ENCODE results near the gene NVL.
"Not testable (repeated sequence)": the region's sequence is repeated elsewhere in the genome, so short reads cannot be mapped to it uniquely, and the experiment has no call there.

Gene NVL

GRCh38 chr1:224333939-224334786 is 4.2 kb upstream of the NVL start:
- no peak for DNase-seq

- peak; percentile 49 for DNase-seq
These were observed 3.4 kb upstream of the NVL start for GRCh38 chr1:224333309-224333926.

DNA sequence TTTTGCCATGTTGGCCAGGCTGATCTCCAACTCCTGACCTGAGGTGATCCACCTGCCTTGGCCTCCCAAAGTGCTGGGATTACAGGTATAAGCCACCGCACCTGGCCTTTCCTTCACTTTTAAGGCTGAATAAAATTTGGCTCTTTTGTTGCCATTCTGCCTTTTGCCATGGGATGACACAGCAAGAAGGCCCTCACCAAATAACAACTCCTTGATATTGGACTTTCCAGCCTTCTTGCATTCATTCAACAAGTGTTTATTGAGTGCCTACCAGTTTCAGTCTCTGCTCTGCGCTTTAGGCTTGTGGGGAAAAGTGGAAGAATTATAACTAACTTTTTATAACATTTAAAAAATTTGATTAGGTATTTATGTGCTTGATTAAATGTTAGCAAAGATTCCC is 1.9 kb upstream of the NVL start:
- no peak for DNase-seq

- DNase-seq, result no peak
These were observed 1.4 kb upstream of the NVL start for GRCh38 chr1:224331326-224331725.

GRCh38 chr1:224329484-224329841 is 509 bp downstream of the NVL start:
- no peak for DNase-seq

GRCh38 chr1:224328644-224329043 is 1.3 kb downstream of the NVL start:
- no peak for DNase-seq

DNA sequence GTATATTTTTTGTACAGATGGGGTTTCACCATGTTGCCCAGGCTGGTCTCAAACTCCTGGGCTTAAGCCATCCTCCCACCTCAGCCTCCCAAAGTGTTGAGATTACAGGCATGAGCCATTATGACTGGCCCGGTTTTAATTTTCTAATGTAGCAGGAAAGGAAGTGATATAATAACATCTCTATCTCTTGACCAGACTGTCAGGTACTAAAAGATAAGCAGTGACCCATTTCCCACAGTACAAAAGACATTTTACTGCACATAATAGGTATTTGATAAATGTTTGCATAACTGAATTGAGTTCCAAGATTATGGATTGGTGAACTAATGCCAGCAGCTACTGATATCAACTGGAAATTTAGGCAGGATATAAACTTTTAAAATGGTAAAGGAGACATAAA is 4.0 kb downstream of the NVL start:
- DNase-seq, result no peak

DNA sequence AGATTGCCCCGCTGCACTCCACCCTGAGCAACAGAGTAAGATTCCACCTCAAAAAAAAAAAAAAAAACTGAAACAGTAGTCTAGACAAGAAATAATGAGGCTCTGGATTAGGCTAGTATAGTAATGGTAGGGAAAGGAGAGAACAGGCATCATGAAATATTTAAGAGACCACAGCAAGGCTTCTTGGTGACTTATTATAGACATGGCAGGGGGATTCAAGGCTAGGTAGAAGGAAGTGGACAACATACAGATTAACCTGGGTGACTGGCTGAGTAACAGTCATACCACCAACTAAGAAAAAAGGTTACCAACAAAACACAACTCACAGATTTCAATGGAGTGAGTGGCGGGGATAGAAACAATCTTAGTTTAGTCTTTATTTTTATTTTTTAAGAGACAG is 8.3 kb downstream of the NVL start:
- DNase-seq, result no peak

- DNase-seq, result peak; percentile 49
These were observed 12.5 kb downstream of the NVL start for GRCh38 chr1:224317383-224318045.

DNA sequence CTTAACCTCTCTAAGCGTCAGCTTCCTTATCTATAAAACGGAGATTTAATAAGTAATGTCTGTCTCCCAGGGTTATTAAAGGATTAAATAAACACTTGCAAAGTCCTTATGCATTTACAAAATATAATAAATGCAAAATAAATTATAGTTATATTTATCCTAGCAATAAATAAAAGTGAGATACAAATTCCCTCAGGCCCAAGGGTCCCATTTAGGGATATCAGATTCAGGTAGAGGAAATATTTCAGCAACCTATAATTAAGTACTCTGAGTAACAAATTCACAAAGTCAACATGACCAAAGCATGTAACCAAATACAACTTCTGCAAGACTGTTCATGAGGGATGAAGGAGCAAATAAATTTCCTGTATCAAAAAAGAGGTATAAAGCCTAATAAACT is 17.9 kb downstream of the NVL start:
- no peak for DNase-seq

DNA sequence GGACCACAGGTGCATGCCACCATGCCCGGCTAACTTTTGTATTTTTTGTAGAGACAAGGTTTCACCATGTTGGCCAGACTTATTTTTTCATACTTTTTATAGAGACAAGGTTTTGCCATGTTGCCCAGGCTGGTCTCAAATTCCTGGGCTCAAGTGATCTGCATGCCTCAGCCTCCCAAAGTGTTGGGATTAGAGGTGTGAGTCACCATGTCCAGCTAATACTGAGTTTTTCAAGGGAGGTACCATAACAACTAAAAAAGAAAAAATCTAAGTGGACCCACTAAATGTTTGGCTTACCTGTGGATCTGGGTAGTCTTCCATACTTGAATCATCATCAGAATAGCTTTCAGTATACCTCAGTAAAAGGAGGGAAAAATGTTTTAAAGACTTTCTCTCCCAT is 18.5 kb downstream of the NVL start:
- DNase-seq, result not testable (repeated sequence)

GRCh38 chr1:224308064-224308463 is 21.9 kb downstream of the NVL start:
- DNase-seq, result no peak

GRCh38 chr1:224304767-224305166 is 25.2 kb downstream of the NVL start:
- DNase-seq, result no peak

- no peak for DNase-seq
These were observed 27.0 kb downstream of the NVL start for GRCh38 chr1:224302947-224303346.

DNA sequence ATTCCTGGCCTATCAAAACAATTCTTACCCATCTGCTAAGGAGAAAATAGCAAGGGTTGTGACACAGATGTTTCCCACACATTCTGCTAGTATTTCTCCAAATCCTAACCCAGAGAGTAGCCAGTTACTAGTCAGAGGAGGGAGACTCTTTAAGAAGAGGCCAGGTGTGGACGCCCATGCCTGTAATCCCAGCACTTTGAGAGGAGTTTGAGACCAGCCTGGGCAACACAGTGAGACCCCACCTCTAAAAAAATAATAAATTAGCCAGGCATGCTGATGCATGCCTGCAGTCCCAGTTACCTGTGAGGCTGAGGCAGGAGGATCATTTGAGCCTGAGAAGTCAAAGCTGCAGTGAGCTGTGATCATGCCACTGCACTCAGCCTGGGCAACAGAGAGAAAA is 28.6 kb downstream of the NVL start:
- DNase-seq, result no peak

DNA sequence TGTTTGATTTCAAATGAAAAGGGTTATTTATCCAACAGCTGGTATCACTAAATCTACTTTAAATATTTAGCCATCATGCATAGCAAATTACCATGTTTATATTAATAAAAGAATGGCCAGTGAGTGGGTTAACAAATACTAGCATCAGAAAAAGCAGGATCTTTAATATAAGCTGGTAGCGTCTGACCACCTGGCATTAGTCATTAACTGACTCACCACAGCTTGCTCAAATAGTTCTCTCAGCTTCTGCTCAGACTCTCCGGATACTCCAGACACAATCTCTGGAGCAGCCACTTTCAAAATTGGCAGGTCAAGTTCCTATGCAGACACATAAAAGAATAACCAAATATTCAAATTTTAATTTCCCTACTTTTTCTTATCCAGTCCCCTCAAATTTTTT is 29.6 kb downstream of the NVL start:
- DNase-seq, result no peak

DNA sequence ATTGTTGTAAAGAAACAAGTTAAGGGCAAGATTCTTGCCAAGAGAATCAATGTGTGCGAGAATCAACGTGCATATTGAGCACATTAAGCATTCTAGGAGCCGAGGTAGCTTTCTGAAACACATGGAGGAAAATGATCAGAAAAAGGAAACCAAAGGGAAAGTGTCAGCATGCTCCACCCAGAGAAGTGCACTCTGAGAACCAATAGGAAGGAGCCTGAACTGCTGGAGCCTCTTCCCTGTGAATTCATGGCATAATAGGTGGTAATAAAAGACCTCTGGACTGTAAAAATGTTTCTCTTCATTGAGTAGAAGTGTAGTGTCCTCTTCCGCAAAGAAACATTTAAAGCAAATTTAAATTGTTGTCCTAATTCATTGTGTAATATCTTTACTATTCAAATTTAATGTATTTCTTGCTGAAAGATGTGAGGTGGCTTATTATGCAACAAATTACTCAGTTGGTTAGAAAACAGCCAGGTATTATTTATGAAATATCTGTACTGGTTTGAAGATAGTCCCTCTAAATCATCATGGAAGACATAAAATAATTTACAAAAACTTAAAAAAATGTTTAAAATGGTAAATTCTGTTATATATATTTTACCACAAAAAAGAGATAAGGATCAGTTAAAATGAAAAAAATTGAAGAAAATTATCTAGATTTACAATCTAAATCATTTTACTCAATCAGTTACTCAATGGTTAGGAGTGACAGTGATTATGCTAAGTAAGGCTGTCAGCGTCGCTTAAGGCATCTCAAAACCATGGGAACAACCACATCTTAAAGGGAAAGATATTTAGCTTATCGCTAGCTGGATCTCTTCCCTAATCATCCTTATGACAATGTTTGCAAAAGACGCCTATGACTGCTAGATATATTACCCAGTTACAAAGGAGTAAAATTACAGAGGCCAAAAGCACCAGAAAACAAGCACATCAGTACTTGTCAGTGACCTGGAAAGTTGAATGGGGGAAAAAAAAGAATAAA is 31.3 kb downstream of the NVL start:
- no peak for DNase-seq

GRCh38 chr1:224294775-224295174 is 35.2 kb downstream of the NVL start:
- DNase-seq, result no peak

DNA sequence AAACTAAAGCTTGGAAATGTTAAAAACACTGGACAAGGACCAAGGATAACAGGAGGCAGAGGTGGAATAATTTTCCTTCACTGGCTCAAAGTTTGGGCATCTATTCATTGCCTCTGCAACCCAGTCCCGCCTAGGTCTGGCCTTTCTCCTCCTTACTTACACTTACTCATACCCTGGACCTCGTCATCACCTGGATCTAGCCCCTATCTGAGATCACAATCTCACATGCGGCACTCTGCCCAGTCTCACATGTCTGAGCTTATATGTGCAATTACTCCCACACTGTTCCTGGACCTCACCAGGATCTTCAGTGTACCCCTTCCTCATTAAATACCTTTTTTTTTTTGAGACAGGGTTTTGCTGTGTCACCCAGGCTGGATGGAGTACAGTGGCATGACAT is 37.6 kb downstream of the NVL start:
- DNase-seq, result no peak

GRCh38 chr1:224289396-224289795 is 40.6 kb downstream of the NVL start:
- DNase-seq, result no peak

DNA sequence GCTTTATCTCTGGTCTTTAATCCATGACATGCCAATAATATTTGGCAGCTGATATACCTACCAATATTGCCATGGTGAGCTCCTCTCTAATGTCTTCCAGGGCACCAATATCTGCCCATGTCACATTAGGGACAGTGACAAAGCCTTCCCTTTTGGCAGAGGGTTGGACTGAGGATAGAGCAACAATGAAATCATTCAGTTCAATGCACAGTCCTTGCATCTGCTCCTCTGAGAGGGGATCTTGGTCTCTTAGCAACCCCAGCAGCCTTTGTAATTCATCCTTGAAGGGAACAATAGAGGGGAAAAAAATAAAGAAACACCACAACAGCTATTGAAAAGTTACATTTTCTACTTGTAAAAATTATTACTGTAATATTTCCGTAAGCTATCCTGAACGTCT is 42.3 kb downstream of the NVL start:
- no peak for DNase-seq

DNA sequence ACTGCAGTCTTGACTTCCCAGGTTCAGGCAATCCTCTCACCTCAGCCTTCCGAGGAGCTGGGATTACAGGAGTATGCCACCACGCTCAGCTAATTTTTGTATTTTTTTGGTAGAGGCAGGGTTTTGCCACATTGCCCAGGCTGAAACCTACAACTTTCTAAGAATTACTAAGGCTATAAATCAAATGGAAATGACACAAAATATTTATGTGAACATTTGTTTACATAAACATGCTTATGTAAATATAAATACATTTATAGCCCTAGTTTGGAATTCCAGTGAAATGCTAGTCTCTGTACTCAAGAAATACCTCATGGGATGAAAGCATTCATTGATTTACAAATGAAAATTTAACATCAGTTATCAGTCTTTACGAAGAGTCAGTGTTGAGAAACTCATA is 47.8 kb downstream of the NVL start:
- no peak for DNase-seq

All from NCI-H2107 (cell line).